ENCODE results near the gene CCDC92B. TPM values are rescaled to one million over a fixed set of nuclear protein-coding genes. Genes with fewer than 3 reads are reported as not detected.

CCDC92B gene
- total RNA-seq, 1 experiment from 2014 or later, result 15.2 TPM

- peak; percentile 91 for TF ChIP-seq FOXP1 (CRISPR knock-in tag; IDR thresholded peaks at IDR 0.05; ENCODE audit: borderline replicate concordance)
- TF ChIP-seq ZSCAN18 (CRISPR knock-in tag; IDR thresholded peaks at IDR 0.05), result no peak
- TF ChIP-seq NFATC4 (CRISPR knock-in tag; IDR thresholded peaks at IDR 0.05), result no peak
- TF ChIP-seq KAT7 (CRISPR knock-in tag; IDR thresholded peaks at IDR 0.05; ENCODE audit: borderline replicate concordance), result 0 out of 2 replicates have a peak, but pooled peaks have one; percentile 46
- TF ChIP-seq ATF2 (CRISPR knock-in tag; IDR thresholded peaks at IDR 0.05; ENCODE audit: borderline replicate concordance, low read depth), result no peak
- peak; percentile 92; the same call in 1 of the 2 replicates for TF ChIP-seq MAX (CRISPR knock-in tag; IDR thresholded peaks at IDR 0.05)
- no peak for TF ChIP-seq ZNF425 (CRISPR knock-in tag; conservative IDR thresholded peaks at IDR 0.05)
- peak; percentile 95 for TF ChIP-seq E2F5 (CRISPR knock-in tag; IDR thresholded peaks at IDR 0.05)
- peak; percentile 88 for TF ChIP-seq TEAD1 (CRISPR knock-in tag; IDR thresholded peaks at IDR 0.05)
- no peak; the same call in 1 of the 2 replicates for TF ChIP-seq ZNF219 (CRISPR knock-in tag; IDR thresholded peaks at IDR 0.05; ENCODE audit: borderline replicate concordance)
- no peak for TF ChIP-seq IRF2 (CRISPR knock-in tag; IDR thresholded peaks at IDR 0.05; ENCODE audit: borderline replicate concordance, low read depth)
- no peak; the same call in 1 of the 2 replicates for TF ChIP-seq NR3C1 (CRISPR knock-in tag; conservative IDR thresholded peaks at IDR 0.05; ENCODE audit: low read depth)
- TF ChIP-seq GTF2I (CRISPR knock-in tag; conservative IDR thresholded peaks at IDR 0.05), result no peak
- TF ChIP-seq USF1 (CRISPR knock-in tag; IDR thresholded peaks at IDR 0.05), result 0 out of 2 replicates have a peak, but pooled peaks have one; percentile 17
- no peak for TF ChIP-seq ATF3 (CRISPR knock-in tag; conservative IDR thresholded peaks at IDR 0.05)
- TF ChIP-seq ZNF416 (CRISPR knock-in tag; IDR thresholded peaks at IDR 0.05), result no peak
These were observed 24.7 kb downstream of the CCDC92B start (continued) for GRCh38 chr17:2724784-2725164.

GRCh38 chr17:2723997-2724783 lies 25.3 kb downstream of the CCDC92B start:
- H3K9me3 Mint-ChIP-seq, result no peaks in the 10 kb centered on the region
- no peak overlapping the region for H3K27ac Mint-ChIP-seq
- peaks cover 9% of the 10 kb centered on the region for H3K36me3 Mint-ChIP-seq
- CTCF ChIA-PET, result interaction anchor here (0.6 to 3.6 kb wide), 20 partner anchors 10 to 371 kb away, joined by 3 to 36 read pairs (median 6); no protein-coding TSS in a partner anchor
- peaks cover 30% of the 10 kb centered on the region for H3K4me1 Mint-ChIP-seq
- peak overlapping the region; percentile 68 for H3K4me3 Mint-ChIP-seq
- peaks cover 8% of the 10 kb centered on the region for H3K27me3 Mint-ChIP-seq (ENCODE audit: low read depth)
- no peak for TF ChIP-seq ESRRA (CRISPR knock-in tag; IDR thresholded peaks at IDR 0.05; ENCODE audit: borderline replicate concordance)
- TF ChIP-seq ZNF281 (CRISPR knock-in tag; IDR thresholded peaks at IDR 0.05), result 0 out of 2 replicates have a peak, but pooled peaks have one; percentile 36
- TF ChIP-seq HMGXB4 (CRISPR knock-in tag; IDR thresholded peaks at IDR 0.05), result 0 out of 2 replicates have a peak, but pooled peaks have one; percentile 10
- no peak for TF ChIP-seq ZNF396 (CRISPR knock-in tag; IDR thresholded peaks at IDR 0.05; ENCODE audit: borderline replicate concordance)
- TF ChIP-seq TCF7 (CRISPR knock-in tag; IDR thresholded peaks at IDR 0.05; ENCODE audit: low read depth), result peak; percentile 48; the same call in 1 of the 2 replicates
- TF ChIP-seq CREB1 (CRISPR knock-in tag; IDR thresholded peaks at IDR 0.05), result no peak
- peak; percentile 80 for DNase-seq (ENCODE audit: low spot score)
- POLR2A ChIA-PET, result interaction anchor here (0.6 to 1.3 kb wide), 5 partner anchors 13 to 62 kb away, joined by 3 to 4 read pairs (median 4); partner anchors contain the start of gene CCDC92B
- peak; percentile 65 for ATAC-seq

All from WTC11 (cell line).